Measurements from ENCODE around the gene BEGAIN.

Gene BEGAIN

GRCh38 chr14:100620255-100621100 is 33.3 kb upstream of the BEGAIN start:
- H3K4me3 ChIP-seq (ENCODE audit: low read length): no peak overlapping the region
- TF ChIP-seq CTCF (conservative IDR thresholded peaks at IDR 0.05; ENCODE audit: low read length): no peak
- no peak for DNase-seq (ENCODE audit: low read depth)

- H3K4me3 ChIP-seq (ENCODE audit: low read length): no peak overlapping the region
- no peak for TF ChIP-seq CTCF (conservative IDR thresholded peaks at IDR 0.05; ENCODE audit: low read length)
- DNase-seq (ENCODE audit: low read depth): no peak
Observed at GRCh38 chr14:100619396-100620254, 32.4 kb upstream of the BEGAIN start.

- DNase-seq (ENCODE audit: low read depth): no peak
- no peak overlapping the region for H3K4me3 ChIP-seq (ENCODE audit: low read length)
- no peak for TF ChIP-seq CTCF (conservative IDR thresholded peaks at IDR 0.05; ENCODE audit: low read length)
Observed at GRCh38 chr14:100618763-100619320, 31.6 kb upstream of the BEGAIN start.

GRCh38 chr14:100618318-100618693 is 31.1 kb upstream of the BEGAIN start:
- DNase-seq (ENCODE audit: low read depth): no peak
- no peak for TF ChIP-seq CTCF (conservative IDR thresholded peaks at IDR 0.05; ENCODE audit: low read length)
- no peak overlapping the region for H3K4me3 ChIP-seq (ENCODE audit: low read length)

- no peak for DNase-seq (ENCODE audit: low read depth)
- H3K4me3 ChIP-seq (ENCODE audit: low read length): no peak overlapping the region
- TF ChIP-seq CTCF (conservative IDR thresholded peaks at IDR 0.05; ENCODE audit: low read length): no peak
Observed at GRCh38 chr14:100617410-100618317, 30.4 kb upstream of the BEGAIN start.

GRCh38 chr14:100616854-100617409 is 29.7 kb upstream of the BEGAIN start:
- TF ChIP-seq CTCF (conservative IDR thresholded peaks at IDR 0.05; ENCODE audit: low read length): no peak
- no peak overlapping the region for H3K4me3 ChIP-seq (ENCODE audit: low read length)
- DNase-seq (ENCODE audit: low read depth): no peak
